ENCODE measurements around the gene LEFTY1.

GRCh38 chr1:225897595-225898514 lies 8.9 kb upstream of the LEFTY1 start:
- TF ChIP-seq CTCF (IDR thresholded peaks at IDR 0.05): no peak
- TF ChIP-seq POLR2AphosphoS5 (IDR thresholded peaks at IDR 0.05): no peak
